Cardiac atrium fibroblast (primary cell): ENCODE data around the gene IGFN1. TPM values are rescaled to one million over a fixed set of nuclear protein-coding genes. Genes with fewer than 3 reads are reported as not detected.

Experiments used
- total RNA-seq: library from RNA; depleted of rRNA; stranded (reverse); fragments of >200 nt; gene quantifications from 2 replicates; pipeline ENCODE4 v1.2.3, GENCODE V29; 2015

IGFN1 gene
- 0.18 TPM in 1 of 2 replicates, not detected in the other for total RNA-seq

DNA sequence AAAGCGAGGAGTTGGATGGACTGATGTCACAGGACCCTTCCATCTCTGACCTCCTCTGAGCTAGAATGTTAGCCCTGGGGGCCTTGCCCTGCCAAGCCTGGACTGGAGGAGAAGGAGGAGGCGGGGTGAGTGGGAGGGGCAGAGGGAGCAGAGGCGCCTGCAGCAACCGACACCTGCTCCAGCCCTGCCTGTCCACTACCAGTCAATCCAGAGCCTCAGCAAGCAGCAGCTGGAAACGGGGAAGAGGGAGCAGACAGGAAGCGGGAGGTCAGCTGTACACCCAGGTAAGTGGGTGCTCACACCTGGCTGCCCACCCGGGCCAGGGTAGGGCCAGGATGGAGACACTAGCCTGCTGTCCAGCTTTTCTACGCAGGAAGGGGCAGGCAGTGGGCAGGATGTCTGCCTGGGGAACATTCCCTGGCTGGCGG, at the start of gene IGFN1:
Gene IGFN1, plus strand, starts transcription at position 201 of the 428 bp plus-strand sequence. CDS start 2,470 bp downstream, outside the sequence.

DNA sequence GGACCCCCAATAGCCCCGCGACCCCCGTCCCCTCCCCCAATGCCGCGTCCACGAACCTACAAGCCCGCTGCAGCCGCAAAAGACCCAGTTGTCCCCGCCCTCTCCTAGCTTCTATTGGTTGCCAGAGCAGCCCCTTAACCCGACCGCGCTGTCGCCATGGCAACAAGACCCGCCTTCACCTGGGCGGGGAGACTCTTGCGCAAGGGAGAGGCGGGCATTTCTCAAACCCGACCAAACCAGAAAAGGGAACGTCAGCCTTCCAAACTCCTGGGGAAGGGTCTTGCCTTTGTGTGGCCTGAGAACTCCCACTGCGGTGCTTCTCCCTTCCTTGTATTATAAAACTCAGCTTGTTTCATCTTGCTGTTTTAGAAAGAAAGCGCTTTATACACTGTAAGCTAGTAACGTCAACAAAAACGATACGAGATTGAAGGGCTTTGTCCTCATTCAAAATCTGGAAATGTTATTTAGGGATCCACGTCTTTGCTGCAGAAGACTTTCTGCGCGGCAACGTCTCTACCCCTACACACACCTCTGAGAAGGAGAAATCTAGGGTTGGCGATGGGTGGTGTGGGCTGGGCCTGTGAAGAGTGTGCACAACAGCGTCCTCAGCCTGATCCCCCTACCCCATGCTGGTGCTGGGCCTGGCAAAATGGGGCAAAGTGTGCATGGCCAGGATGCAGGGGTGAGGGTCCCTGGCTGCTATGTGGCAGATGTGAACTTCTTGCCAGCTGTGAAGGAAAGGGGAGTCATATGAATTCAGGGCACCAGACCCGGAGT, 36.0 kb upstream of the IGFN1 start, which contains the start of gene TMEM9:
Gene TMEM9, minus strand, starts transcription at position 86 of the 777 bp plus-strand sequence. CDS start 551 bp downstream, outside the sequence.

Other genes with a start within 250 kb of the IGFN1 start
- under 0.01 and 0.16 TPM in 2 replicates for gene KIF21B, start 167.1 kb upstream of the IGFN1 start, total RNA-seq
- gene CACNA1S, start 78.4 kb upstream of the IGFN1 start, total RNA-seq: not detected in 2 replicates
- not detected in 2 replicates for gene ASCL5, start 63.6 kb upstream of the IGFN1 start, total RNA-seq
- gene TMEM9, start 36.4 kb upstream of the IGFN1 start, total RNA-seq: 64.4 and 81.0 TPM in 2 replicates
- gene PKP1, start 92.7 kb downstream of the IGFN1 start, total RNA-seq: 0.18 and 0.32 TPM in 2 replicates
- gene TNNT2, start 186.9 kb downstream of the IGFN1 start, total RNA-seq: not detected in 2 replicates
- gene LAD1, start 208.5 kb downstream of the IGFN1 start, total RNA-seq: not detected in 2 replicates
- gene TNNI1, start 230.9 kb downstream of the IGFN1 start, total RNA-seq: not detected in 2 replicates